GOT3 (cell line): ENCODE data around the gene AKR7A3.
"Not testable (repeated sequence)": the region's sequence is repeated elsewhere in the genome, so short reads cannot be mapped to it uniquely, and the experiment has no call there.

Experiments
- DNase-seq: peaks from one replicate; lab custom pipeline; 2025; ENCODE audit warnings: mixed read lengths; lab: John Stamatoyannopoulos, UW

AKR7A3 gene

DNA sequence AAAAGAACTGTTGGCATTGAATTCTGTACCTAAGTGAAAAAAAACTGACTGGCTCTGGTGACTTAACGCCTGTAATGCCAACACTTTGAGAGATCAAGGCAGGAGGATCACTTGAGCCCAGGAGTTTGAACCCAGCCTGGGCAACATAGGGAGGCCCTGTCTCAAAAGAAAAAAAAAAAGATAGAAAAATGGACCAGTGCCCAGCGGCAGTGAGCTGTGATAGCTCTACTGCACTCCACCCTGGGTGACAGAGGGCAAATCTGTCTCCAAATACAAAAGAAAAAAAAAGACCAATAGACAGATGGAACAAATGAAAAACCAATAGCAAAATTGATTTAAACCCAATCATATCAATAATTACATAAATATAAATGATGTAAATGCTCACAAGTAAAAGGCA, 674 bp upstream of the AKR7A3 start:
- DNase-seq: no peak

DNA sequence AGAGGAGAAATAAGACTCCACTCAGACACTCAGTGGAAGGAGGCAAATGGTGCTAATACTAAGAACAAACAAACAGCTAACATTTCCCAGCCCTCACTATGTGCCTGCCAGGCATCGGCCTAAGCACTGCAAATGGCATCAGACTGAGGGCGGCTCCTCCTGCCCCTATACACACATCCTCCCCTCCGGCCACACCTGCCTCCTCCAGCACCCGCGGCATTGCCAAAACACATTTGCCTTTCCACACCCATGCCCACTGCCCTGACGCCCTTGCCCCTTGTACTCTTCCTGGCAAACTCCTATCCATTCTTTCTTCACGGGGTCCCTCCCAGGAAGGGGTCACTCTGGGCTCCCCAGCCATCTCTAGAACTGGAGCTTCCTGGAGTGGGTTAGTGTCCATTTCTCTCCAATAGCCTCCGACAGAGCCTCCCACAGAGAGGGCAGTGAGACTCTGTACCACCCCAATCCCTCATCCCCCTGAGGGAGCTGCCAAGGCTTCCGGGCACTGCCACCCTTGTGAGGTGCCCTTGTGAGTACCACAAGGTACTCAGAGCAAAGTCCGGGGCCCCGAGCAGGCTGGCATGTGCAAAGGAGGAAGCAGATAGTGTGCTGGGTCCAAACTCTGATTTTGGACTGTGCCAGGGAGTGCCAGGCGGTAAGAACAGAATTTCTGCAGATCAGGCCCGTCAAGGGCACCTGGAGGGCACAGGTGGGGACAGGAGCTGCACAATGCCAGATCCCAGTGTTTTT, 959 bp downstream of the AKR7A3 start:
- DNase-seq: no peak

DNA sequence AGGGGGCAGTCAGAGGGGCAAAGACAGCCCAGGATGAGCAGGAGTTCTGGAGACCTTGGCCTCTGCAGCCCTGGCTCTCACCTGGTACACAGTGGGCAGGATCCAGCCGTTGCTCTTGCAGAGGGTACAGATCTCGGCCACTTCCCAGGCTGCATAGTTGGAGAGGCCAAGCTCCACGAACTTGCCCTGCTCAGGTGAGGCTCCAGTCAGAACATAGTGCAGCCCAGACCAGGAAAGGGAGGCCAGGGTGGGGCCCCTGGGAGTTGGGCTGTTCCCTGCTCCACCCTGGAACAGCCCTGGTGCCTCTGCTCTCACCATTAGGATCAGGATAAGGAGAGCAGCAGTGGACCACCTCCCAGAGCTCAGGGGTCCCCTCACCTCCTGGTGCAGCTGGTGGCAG, 2.8 kb downstream of the AKR7A3 start:
- DNase-seq: not testable (repeated sequence)

DNA sequence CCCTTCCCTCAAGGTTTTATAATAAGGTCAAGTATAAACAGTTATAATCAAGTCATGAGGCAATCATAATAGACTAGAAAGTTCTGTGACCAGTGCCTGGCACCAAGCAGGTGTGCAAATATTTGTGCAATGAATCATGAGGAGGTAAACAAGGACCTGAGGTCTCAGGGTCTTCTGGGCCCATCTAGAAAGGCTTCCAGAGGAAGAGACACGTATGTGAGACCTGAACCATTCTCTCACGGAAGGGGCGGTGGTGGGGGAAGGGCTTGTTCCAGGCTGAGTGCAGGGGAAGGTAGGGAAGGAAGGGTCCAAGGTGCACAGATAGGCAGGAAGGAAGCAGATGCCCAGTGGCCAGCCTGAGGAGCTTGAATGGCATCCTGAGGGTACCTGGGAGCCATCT, 3.2 kb downstream of the AKR7A3 start:
- DNase-seq: not testable (repeated sequence)

- DNase-seq: no peak
These were observed 3.7 kb downstream of the AKR7A3 start for GRCh38 chr1:19284881-19285280.

- no peak for DNase-seq
These were observed 4.7 kb downstream of the AKR7A3 start for GRCh38 chr1:19283891-19284290.

- no peak for DNase-seq
These were observed 13.9 kb downstream of the AKR7A3 start for GRCh38 chr1:19274636-19275035.

DNA sequence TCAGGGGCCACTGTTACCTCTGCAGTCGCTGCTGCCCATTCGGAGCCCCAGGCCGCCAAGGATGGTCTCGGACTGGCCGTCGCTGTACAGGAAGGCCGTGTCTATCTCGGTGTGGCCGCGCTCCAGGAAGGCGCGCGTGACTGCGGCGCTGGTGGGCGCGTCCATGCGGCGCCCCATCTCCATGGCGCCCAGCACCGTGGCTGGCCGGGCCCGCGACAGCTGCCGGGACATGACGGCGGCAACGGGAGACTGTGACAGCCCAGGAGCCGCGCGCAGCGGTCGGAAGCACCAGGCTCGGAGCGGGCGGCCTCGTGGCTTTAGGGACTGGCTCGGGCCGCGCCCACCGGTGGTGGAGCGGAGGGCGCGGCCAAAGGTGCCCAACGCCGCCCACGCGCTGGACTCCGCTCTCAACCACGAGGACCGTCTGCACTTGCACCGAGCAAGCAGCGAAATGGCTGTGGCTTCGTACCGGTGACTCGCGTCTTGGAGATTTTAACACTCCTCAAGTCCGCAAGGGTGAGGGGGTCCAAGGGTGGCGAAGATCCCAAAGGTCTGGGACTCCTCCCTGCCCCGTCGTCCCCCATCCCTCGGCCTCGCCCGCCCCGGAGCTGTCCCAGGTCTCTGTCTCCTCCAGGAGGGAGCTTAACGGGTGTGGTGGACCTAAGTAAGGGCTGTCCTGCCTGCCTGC, 14.6 kb downstream of the AKR7A3 start:
- DNase-seq: not testable (repeated sequence)

GRCh38 chr1:19273106-19273843, 15.3 kb downstream of the AKR7A3 start:
- no peak for DNase-seq

- DNase-seq: no peak
These were observed 16.5 kb downstream of the AKR7A3 start for GRCh38 chr1:19272064-19272463.

- not testable (repeated sequence) for DNase-seq
These were observed 18.2 kb downstream of the AKR7A3 start for GRCh38 chr1:19270343-19270730.

GRCh38 chr1:19269427-19270342, 18.9 kb downstream of the AKR7A3 start:
- DNase-seq: not testable (repeated sequence)

- no peak for DNase-seq
These were observed 20.1 kb downstream of the AKR7A3 start for GRCh38 chr1:19268445-19268844.

- DNase-seq: no peak
These were observed 25.8 kb downstream of the AKR7A3 start for GRCh38 chr1:19262744-19263143.

GRCh38 chr1:19262047-19262446, 26.5 kb downstream of the AKR7A3 start:
- DNase-seq: no peak

DNA sequence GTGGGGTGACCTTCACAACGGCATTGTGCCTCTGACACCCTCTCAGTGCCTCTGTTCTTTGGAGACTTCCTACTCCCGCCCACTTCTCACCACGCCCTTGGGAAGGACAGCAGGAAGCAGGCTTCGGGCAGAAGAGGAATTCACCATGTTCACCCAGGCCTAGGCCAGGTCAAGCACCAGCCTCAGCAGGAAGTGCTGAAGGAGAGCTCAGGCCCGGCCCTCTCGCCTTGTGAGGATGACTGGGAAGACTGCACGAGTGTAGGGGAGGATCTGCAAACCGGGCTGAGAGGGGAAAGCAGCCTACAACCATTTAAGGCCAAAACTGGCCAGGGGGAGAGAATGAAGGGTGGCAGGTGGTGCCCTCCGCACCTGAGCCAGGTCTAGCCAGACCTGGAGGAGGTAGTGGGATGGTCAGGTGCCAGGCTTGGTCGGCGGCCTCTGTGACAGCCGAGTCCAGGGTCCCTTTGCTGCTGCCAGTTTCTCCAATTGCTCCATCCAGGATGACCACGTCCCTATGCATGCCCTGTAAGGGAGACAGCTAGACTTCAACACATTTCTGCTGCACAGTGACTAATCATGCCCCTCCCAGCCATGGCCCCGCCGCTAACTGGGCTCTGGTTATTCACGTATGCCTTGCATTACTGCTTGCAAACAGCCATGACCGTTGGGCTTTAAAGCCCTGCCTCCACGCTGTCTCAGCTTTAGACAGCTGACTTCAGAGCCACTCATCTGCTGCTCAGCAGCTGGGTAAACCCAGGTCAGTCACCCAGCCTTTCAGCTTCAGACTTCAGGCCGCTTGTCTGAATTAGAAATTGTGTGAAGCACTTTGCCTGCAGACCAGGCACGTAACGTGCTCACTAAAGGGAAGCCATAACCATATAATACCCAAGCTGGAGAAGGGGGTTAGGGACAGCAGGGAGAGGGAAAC, 28.1 kb downstream of the AKR7A3 start:
- DNase-seq: peak; percentile 75

DNA sequence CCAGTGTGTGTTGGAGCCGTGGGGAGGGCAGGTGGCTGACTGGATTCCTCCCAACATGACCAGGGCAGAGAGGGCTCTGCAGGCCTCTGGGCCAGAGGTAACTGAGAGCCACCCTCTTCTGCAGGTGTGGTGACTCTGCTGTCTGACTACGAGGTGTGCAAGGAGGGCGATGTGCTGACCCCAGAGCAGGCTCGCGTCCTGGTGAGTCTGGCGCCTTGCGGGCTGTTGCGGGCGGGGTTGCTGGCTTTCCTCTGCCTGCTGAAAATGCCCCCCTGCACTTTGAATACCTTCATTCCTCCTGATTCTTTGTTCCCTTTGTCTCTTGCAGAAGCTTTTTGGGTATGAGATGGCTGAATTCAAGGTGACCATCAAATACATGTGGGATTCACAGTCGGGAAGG, 30.2 kb downstream of the AKR7A3 start:
- no peak for DNase-seq

DNA sequence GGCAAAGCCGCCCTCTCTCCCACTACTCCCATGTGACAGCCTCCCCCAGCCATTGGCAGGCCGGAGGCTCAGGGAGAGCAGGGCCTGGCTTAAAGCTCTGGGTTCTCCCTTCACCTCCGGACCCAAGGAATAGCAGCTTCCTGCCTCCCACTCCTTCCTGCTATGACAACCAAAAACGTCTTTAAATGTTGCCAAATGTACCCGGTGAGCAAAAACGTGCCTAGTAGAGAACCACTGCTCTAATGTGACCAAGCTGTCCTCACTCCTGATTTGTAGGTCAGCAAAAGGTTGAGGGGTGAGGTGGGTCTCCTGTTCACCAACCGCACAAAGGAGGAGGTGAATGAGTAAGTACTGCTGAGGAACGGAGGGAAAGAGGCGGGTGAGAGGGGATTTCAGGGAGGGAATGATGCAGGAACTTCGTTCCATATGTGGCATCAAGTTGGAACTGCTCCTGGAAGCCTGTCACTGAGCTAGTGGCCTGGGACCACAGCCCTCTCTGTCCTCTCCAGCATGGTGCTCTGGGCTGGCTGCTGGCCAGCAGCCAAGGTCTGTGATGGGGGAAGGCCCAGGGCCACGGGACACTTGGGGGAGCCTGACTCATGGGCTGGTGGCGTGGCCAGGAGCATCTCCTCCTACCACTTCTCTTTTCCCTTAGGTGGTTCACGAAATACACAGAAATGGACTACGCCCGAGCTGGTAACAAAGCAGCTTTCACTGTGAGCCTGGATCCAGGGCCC, 31.2 kb downstream of the AKR7A3 start:
- DNase-seq: no peak

- DNase-seq: not testable (repeated sequence)
These were observed 32.3 kb downstream of the AKR7A3 start for GRCh38 chr1:19256301-19256700.

DNA sequence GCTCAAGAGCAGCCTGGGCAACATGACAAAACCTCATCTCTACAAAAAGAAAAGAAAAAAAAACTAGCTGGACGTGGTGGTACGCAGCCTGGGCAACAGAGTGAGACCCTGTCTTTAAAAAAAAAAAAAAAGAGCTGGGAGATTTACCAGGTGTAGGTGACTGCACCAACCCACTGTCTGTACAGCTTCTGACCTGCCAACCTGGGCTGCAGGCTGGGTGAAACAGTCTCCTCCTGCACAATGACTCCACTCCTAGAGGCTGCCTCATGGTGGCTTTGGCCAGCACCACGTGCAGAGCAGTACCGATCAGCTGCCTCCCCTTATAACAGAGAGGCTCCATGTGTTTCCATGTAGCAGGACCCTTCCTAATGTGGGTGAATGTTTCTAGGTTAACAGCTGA, 33.3 kb downstream of the AKR7A3 start:
- DNase-seq: no peak
